Measurements from ENCODE around the gene PCP4. TPM values are rescaled to one million over a fixed set of nuclear protein-coding genes. Genes with fewer than 3 reads are reported as not detected.

Gene PCP4
- total and polyA plus RNA-seq, 9 of the 15 experiments (the other 6 are each of a cell fraction or from before 2014, with no cell fraction given): not detected

GRCh38 chr21:39924577-39925308 is 57.5 kb downstream of the PCP4 start:
- POLR2A ChIA-PET: interaction anchor here (1.0 kb wide), 1 partner anchor 12 kb away, joined by 4 read pairs; no protein-coding TSS in a partner anchor
- H3K9me1 ChIP-seq (ENCODE audit: control insufficient read depth, insufficient read depth, low read length): no peaks in the 10 kb centered on the region
- CTCF ChIA-PET (ENCODE audit: low intra/inter-chr PET ratio): no interaction called here
- ATAC-seq (peak; percentile 70), FAIRE-seq (no peak), DNase-seq (ENCODE audit: extremely low read depth in 1 of 4, low spot score in 3 of 4) (peak in 1 of 4 experiments; percentile 12)
- no peak overlapping the region for H3K4me2 ChIP-seq (ENCODE audit: insufficient read depth, low read length)
- WGBS (ENCODE audit: insufficient coverage, low coverage, missing lambda C conversion rate): 2% methylated on average over 8 of the region's 8 CpGs
- intact Hi-C loops (cut with micrococcal nuclease) (no loop called here), in situ Hi-C loops (cut with MboI) (no loop called here)
- H3K9me3 ChIP-seq (replicated peaks; ENCODE audit: control insufficient read depth, insufficient read depth, low read depth, low read length): no peaks in the 10 kb centered on the region; the same call in 1 of the 2 replicates
- H4K20me1 ChIP-seq (replicated peaks; ENCODE audit: control insufficient read depth, insufficient read depth, low read length): no peaks in the 10 kb centered on the region; the same call in 1 of the 2 replicates
- H2AFZ ChIP-seq (ENCODE audit: low read depth, low read length): no peak overlapping the region
- TF ChIP-seq ATF7 (IDR thresholded peaks at IDR 0.05) (peak; percentile 37; the same call in 1 of the 2 replicates), ZNF165 (CRISPR knock-in tag; IDR thresholded peaks at IDR 0.05; ENCODE audit: borderline replicate concordance) (no peak), ZNF699 (CRISPR knock-in tag; IDR thresholded peaks at IDR 0.05; ENCODE audit: insufficient replicate concordance) (no peak), ZC3H4 (CRISPR knock-in tag; IDR thresholded peaks at IDR 0.05; ENCODE audit: borderline replicate concordance) (no peak), CREM (IDR thresholded peaks at IDR 0.05; ENCODE audit: low read depth) (peak; percentile 59), ZNF75A (CRISPR knock-in tag; IDR thresholded peaks at IDR 0.05) (no peak), CTCF (IDR thresholded peaks at IDR 0.05 in 2 of 3, conservative IDR thresholded peaks at IDR 0.05 in 1 of 3; ENCODE audit: insufficient read depth in 2 of 3, low read depth in 1 of 3, low read length in 3 of 3) (0 out of 6 replicates have a peak, but pooled peaks of 2 of the 3 experiments have one; percentile 15 to 16), SMAD1 (IDR thresholded peaks at IDR 0.05; ENCODE audit: low read depth, low read length, partially characterized antibody) (no peak), PHB2 (IDR thresholded peaks at IDR 0.05; ENCODE audit: low read depth) (no peak), ZNF354B (CRISPR knock-in tag; IDR thresholded peaks at IDR 0.05) (no peak)
- BruUV-seq (replicated peaks): no TSS peak
- no peaks in the 10 kb centered on the region for H3K79me2 ChIP-seq (ENCODE audit: control insufficient read depth, insufficient read depth, low read length)
- no peak overlapping the region for H3K27ac ChIP-seq (ENCODE audit: extremely low read depth, low read depth, low read length)
- H3K27me3 ChIP-seq (ENCODE audit: control insufficient read depth in 2 of 2, insufficient read depth in 2 of 2, low read length in 2 of 2): no peaks in the 10 kb centered on the region; a peak in 1 of 5 replicates
- no peak overlapping the region for H3K9ac ChIP-seq (ENCODE audit: insufficient read depth in 1 of 2, low read depth in 2 of 2, low read length in 2 of 2)
- no peaks in the 10 kb centered on the region for H3K36me3 ChIP-seq (ENCODE audit: control insufficient read depth, insufficient read depth, low read length)
- no peak overlapping the region for H3K4me3 ChIP-seq
- H3K4me1 ChIP-seq (replicated peaks in 1 of 2; ENCODE audit: control insufficient read depth in 2 of 2, insufficient read depth in 2 of 2, low read length in 2 of 2): no peaks in the 10 kb centered on the region

Measured in K562 (cell line).